GM19467 (cell line): ENCODE results near the gene CAMK2G.
A peak's percentile ranks its signal among the peaks of the same experiment; 100 is the strongest.
"Not testable (repeated sequence)": the region's sequence is repeated elsewhere in the genome, so short reads cannot be mapped to it uniquely, and the experiment has no call there.

Experiments
- ATAC-seq: cut with Tn5 transposase; IDR thresholded peaks from one replicate; pipeline ENCODE4 v1.9.1; 2021; ENCODE audit warnings: mild to moderate bottlenecking, moderate library complexity; ENCODE audit not compliant: unreplicated experiment

The CAMK2G gene

GRCh38 chr10:73874267-73875138 is at the start of gene CAMK2G:
Gene CAMK2G (minus strand): TSS chr10:73874555. CDS start chr10:73874461, 94 bp downstream.
- ATAC-seq: peak; percentile 82

GRCh38 chr10:73922864-73923133 is 48.4 kb upstream of the CAMK2G start:
- ATAC-seq: no peak

- no peak for ATAC-seq
Observed at GRCh38 chr10:73922007-73922863, 47.9 kb upstream of the CAMK2G start.

- no peak for ATAC-seq
Observed at GRCh38 chr10:73920089-73920488, 45.7 kb upstream of the CAMK2G start.

- ATAC-seq: not testable (repeated sequence)
Observed at GRCh38 chr10:73919481-73919880, 45.1 kb upstream of the CAMK2G start.

- no peak for ATAC-seq
Observed at GRCh38 chr10:73917566-73918305, 43.4 kb upstream of the CAMK2G start.

- ATAC-seq: no peak
Observed at GRCh38 chr10:73916761-73917470, 42.6 kb upstream of the CAMK2G start.

- no peak for ATAC-seq
Observed at GRCh38 chr10:73915206-73915851, 41.0 kb upstream of the CAMK2G start.

GRCh38 chr10:73914036-73914435 is 39.7 kb upstream of the CAMK2G start:
- no peak for ATAC-seq

GRCh38 chr10:73911553-73912004 is 37.2 kb upstream of the CAMK2G start:
- no peak for ATAC-seq

GRCh38 chr10:73910764-73911552 is 36.6 kb upstream of the CAMK2G start, which contains the start of gene PLAU:
Gene PLAU (plus strand): TSS chr10:73911132. CDS start chr10:73911556, 424 bp downstream.
- no peak for ATAC-seq

- ATAC-seq: no peak
Observed at GRCh38 chr10:73910401-73910763, 36.0 kb upstream of the CAMK2G start.

GRCh38 chr10:73909540-73910115 is 35.3 kb upstream of the CAMK2G start:
- ATAC-seq: no peak

- ATAC-seq: no peak
Observed at GRCh38 chr10:73908853-73909539, 34.6 kb upstream of the CAMK2G start.

GRCh38 chr10:73907841-73908517 is 33.6 kb upstream of the CAMK2G start:
- ATAC-seq: no peak

GRCh38 chr10:73906524-73907447 is 32.4 kb upstream of the CAMK2G start:
- no peak for ATAC-seq
